Effector CD4-positive, alpha-beta T cell (primary cell): ENCODE measurements around the gene MED27.

Source experiments
- DNase-seq: peaks from one replicate; pipeline ENCODE4 v3.0.0-alpha.2; 2020

The MED27 gene

DNA sequence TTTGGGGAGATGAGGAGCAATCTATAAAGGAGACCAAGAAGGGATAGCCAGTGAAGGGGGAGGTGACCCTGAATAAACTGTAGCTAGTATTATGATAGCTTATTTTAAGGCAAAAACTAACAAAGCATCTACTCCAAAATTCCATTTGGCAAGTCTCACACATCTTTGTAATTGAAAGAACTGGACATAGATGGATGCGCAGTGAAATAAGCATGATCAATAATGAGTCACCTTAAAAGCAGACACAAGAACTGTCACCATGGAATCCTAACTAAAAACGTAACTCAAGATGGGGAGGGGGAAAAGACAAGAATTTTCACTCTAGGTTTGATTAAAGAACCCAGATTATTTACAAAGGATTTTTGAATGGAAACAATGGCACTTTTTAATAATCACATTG is 164.5 kb downstream of the MED27 start:
- DNase-seq = no peak

DNA sequence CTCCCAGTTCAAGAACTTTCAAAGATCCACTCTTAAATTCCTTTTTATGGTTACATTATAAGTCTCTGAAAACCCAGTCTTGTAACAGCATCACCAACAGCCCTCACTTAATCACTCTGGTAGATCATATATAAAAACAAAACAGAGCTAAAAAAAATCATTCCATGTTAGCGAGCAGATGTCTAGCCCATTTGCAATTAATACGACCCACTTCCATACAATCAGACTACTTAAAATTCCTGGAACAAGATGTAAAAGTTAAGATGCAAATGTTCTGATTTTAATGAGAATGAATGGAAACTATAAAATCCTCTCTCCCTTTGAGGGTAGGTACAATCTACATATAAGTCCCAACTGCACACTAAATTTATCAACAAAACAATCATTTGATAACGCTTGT is 167.0 kb downstream of the MED27 start:
- DNase-seq = no peak

DNA sequence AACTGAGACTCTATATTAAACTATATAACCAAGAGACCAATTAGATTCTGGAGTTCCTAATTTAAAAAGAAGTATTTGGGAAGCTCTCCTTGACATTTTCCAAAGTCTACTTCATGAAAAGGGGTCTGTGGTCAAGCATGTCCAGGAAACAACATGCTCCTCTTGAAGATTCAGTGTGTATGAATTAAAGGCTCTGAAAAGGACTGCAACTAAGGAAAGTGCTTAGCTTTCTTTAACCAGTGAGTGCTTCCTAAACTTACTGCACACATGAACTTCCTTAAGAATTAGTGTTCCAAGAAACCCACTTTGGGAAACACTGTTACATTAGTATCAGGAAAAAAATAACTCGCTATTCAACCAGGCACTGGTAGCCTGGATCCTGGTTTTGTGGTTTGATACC is 167.6 kb downstream of the MED27 start:
- DNase-seq = no peak

DNA sequence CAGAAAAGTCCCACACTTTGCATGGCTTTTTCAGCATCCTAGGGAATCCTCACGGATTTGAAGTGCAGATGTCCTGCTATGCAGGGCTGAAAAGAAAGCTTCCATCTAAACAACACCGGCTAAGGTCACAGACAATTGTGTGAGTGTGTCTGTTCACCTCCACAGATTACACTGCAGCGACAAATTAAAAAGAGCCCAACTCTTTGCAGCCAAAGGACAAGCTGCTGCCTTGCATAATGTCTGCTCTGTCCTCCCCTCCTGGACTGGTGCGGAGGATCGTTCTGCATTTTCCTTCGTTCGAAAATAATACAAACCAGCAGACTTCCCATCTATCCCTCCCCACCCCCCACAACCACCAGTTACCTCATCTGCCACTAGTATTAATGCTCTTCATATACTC is 169.1 kb downstream of the MED27 start:
- DNase-seq = no peak

DNA sequence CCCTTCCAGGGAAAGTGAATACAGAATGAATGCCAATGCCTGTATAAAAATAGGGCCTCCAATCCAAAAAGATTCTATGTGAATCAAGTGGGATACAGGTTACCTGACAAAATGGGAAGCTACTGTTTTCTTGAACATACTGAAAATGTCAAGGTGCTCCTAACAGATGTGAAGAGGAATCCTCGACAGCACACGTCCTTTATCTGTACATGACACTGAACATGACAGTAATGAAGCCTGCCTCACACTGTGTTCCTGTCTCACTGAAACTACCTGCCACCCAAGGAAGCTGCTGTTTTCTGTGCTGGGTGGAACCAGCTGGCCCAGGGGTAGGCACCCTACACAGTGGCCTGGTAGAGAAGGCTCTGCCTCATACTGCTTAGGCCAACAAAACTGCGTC is 174.5 kb downstream of the MED27 start:
- no peak for DNase-seq

DNA sequence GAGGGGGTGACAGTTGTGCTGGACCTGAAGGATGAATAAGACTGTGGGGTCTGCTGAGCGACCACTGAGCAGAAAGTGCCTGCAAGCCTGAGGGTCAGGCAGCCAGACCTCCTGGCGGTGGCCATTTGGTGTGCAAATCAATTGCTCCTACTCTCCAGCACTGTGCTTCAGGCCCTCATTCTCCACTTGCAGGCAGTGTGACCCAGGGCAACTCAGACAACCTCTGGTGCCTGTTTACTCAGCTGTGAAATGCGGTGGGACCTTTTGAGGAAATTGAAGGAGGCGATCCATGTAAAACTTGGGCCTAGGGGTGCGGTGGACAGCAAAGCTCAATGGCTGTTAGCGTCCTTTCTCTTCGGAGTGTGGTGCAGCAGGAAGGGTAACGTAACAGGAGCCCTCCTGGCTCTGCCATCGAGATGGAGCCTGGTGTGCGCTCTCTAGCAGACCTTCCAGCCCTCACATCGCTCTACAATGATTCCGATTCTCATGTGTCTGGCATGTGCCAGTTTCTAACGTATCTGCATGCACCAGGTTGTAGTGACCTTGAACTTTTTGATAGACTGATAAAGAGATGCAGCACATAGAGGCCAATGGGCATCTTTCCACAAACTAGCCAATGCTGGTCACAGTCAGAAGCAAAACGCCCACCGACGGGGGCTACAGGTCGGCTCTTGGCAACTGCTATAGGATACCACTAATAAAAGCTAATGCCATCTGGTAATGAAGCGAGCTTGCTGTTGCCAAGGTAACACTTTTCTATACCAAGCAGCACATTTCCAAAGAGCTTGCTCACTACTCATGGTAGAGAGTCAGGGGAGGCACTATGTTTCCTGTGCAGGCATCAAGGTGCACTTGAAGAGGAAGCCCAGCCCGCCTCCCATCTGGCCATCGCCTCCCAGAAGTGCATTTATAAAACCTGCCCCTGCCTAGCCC is 180.1 kb downstream of the MED27 start:
- DNase-seq = no peak

DNA sequence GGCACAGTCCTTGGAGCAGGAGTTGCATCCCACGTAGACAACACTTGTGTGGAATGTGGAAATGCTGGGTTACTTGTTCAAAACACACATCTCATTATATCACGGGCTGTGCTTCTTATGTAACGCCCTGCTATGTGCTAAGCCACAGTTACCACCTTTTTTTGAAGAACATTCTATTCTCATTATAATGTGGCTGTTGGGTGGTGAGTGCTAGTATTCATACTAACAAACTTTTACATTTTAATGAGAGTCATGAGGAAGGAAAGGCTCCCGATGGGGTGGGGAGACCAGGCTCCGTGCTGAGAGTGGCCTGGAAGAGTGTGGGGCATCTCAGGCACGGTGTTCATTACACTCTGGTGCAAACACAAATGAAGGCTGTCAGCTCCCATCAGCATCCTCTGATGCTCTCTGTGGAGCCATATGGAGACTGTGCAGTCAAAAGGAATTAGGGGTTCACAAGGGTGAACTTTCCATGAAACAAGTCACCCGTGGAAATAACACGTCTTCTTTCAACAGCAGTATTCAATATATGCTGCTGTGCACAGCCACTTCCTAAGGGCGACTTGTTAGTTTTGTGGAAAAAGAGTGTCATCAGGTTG is 186.7 kb downstream of the MED27 start:
- no peak for DNase-seq

DNA sequence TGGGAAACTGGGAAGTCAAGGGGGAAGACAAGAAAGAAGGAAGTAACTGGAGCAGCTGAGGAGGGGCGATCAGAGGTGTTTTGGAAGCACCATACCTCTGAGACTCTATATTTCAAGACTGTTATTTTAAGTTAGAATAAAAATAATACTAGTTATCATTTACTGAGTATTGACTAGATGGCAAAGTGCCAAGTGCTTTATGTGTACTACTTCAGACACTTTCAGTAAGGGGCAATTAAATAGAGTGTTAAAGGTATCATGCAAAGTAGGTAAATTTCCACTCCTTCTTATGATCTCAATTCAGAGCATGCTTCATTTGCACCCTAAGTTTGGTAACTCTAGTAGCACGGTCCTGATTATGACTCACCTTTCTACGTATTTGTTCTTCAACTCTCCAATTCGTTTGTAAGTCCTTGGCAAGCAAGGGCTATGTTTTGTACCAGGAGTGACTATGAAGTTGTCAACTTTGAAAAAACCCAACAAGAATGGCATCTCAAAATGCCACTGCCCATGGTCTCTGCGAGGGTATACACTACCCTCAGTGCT is 187.4 kb downstream of the MED27 start:
- no peak for DNase-seq

DNA sequence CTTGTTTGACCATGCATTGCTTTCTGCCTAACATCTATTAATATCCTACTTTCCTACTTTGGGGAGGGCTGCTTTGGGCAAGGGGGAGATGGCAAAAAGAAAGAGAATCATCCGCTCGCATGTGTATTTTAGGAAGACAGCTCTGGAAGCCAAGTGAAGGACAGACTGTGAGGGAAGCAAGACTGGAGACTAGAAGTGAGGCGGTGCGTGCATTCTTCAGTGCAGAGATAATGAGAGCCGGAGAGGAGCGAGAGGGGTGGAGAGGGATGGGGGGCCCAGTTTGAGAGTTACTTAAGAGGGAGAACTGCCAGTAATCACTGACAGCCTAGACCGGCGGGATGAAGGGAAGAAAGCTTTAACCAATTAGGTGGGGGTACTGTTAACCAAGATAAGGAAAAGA is 188.1 kb downstream of the MED27 start:
- DNase-seq = no peak

DNA sequence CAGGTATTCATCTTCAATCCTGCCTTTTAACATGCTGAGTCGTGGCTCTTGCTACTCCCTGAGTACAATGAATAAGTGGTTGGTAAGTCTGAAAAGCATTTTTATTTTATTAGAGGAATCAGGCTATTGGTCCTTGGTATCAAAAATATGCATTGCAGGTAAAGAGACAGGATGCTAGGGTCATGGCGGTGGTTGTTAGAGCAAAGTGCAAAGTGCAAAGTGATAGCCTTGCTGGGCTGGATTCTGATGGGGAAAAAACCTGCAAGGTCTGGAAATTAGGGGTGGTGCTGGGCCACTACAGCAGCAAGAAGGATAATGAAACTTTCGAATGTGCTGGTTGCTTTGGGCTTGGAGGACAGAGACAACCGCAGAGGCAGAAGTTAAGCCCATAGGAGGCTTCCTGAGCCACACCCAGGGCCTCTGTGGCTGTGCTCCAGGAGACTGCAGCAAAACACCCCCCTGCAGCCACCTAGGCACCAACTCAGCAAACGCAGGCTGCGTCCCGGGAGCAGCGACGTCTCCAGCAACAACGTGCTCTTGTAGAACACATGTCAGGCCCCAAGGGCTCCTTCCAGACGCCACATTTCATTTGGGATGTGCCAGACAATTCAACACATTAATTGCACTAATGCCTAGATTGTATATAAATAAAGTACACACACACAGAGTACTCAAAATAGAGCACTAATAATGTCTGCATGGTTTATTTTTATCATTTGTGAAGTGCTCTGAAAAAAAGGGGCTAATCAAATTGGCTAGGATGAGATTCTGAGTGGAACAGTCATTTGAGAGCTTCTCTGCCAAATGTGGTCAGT is 190.0 kb downstream of the MED27 start:
- DNase-seq = no peak

DNA sequence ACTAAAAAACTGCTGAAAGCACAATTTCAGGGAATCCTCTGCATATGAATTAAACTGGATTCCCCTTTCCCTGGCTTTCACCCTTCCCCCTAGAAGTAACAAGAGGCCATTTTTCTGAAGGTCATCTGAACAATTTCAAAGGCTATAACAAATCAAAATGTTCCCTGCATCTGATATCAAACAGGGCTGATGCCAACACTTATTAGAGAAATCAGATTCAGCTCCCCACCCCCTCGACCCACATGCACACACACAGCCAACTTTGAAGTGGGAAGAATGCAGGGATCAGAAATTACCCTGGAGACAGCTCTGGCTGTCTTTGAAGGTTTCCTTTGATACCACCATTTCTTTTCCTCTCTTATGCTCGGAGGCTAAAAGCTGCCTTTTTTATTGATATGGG is 190.7 kb downstream of the MED27 start:
- no peak for DNase-seq

DNA sequence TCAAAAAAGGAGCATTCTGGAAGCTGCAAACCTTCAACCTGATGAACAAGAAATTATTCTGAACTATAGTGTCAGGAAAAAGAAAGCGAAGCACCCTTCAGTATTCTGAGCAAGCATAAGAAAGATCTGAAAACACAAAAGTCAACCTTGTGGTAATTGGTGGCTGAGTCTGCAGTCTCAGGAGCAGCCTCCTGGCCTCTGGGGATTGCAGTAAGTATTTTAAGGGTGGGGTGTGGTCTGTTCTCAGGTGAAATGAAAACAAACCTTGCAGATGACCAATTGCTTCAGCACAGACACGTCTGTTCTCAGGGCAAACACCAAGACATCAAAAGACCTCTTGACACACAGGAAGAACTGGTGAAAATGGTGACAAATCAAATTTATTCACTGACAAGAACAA is 192.0 kb downstream of the MED27 start:
- no peak for DNase-seq

DNA sequence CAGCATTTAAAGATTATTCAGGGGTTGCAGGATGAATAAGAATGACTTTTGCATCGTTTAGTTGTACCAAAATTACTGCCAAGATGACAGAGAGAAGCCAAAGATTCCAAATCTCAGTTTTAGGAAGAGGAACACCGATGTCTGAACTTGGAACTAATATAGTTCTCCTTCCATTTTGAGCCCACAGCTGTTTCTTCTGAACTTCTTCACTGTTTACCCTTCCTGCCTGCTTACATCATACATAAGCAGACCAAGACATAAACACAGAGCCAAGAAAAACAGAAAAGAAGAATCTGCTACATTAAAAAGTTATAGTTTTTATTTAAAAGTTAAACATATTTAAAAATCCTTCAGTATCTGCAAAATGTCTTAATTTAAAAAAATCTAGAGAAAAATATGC is 192.8 kb downstream of the MED27 start:
- DNase-seq = no peak

DNA sequence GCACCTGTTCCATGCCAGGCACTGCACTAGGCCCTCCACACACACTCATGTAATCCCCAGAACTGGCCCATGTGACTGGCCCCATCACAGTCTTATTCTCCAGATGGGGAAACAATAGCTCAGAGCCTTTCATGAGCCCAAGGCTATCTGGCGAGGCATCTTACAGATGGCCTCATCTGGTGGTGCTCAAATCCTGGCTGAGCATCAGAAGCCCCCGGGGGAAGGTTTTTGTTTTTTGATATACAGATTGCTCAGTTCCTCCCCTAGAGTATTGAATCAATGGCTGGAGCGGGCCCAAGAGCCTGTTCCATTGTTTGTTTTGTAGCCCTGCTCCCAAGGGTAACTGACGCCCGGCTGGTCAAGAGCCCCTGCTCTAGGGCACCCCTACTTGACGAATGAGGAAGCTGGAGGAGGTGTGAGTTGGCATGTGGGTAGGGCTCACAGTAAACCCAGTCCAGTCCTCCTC is 194.5 kb downstream of the MED27 start:
- no peak for DNase-seq

DNA sequence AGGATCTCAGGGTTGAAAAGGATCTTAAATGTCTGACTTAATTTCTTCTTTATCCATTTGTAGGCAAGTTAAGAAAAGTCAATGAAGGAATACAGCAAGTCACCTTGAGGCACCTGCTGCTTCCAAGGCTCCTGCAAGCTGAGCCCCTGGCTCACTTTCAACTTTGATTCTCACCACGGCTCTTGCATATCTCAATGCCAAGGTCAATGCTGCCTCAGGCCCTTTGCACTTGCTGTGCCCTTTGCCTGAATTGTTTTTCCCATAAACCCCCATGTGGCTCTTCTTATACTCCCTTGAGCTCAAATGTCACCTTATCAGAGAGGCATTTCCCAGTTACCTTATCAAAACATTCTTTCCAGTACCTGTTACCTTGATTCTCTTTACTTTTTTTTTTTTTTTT is 195.4 kb downstream of the MED27 start:
- DNase-seq = no peak

DNA sequence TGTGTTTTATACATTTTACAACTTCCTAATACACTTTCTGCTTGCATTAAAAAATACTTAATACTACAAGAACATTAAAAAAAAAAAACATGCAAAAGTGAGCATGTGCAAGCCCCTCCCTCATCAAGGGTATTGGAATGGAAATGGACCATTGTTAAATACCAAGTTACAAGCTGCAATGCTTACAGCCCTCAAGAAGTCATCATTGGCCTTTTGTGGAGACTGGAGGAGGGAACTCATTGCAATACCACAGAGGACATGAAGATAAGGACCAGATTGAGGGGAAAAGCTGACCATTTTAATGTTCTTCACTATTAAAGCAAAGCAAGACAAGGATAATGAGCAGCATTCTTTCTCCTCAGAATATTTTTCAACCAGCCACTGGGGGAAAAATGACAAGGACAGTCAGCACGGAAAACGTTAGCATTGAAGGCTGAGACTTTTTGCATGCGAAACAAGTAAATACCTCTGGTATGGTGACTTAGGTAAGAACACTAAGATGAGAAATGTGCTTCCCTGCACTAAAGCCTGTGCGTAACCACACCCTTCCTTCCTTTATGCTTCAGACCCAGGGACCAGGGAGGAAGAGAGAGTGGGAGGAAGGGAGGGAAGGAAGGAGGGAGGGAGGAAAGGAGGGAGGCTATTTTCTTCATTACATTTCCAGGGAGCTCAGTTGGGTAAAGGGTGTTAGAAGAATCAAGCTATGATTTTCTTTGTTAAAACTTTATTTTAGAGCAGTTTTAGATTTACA is 198.7 kb downstream of the MED27 start:
- DNase-seq = no peak

DNA sequence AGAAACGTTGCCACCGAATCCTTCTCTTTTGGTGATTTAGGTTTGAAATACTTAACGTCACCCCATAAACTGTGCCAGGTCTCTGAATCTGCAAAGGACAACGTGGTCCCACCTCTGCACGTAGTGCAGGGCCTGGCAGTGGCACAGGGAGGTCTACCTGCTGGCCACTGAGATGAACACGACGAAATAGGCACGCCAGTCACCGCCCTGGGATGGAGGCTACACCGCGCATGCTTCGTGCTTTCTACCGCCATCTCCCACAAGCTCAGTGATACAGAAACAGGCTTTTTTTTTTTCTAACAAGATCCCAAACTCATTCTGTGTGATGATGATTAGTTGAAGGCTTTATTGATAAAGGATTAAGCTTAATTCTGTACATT is 199.8 kb downstream of the MED27 start:
- DNase-seq = no peak

DNA sequence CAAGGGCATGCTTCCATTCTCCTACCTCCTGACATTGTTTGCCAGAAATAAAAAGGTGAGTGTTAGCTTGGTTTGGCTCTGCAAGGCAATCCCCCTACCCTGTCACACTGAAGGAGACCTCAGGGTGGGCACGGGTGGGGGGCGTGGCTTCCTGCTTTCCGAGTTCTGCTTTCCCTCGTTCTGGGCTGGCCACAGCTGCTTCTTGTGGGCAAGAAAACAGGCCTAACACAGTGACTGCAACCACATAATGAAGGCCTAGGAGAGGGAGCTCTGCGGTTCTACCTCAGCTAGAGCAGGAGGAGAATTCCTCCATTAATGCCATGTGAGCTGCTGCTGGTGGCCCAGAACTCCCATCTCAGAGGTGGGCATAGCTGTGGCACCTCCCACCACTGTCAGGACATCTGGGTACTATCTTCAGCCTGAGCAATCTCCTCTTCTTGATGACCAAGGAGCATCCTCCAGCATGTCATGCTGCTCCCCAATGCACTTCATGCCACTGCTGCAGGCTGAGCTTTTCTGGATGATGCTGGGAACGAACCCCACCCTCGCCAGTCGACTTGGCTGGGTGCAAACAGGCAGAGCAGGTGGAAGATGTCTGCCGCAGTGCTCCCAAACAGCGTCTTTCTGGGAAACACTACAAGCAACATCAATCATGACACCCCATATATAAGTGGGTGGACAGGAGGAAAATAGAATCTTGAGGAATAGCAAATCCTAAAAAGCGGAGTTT is 200.3 kb downstream of the MED27 start:
- no peak for DNase-seq

DNA sequence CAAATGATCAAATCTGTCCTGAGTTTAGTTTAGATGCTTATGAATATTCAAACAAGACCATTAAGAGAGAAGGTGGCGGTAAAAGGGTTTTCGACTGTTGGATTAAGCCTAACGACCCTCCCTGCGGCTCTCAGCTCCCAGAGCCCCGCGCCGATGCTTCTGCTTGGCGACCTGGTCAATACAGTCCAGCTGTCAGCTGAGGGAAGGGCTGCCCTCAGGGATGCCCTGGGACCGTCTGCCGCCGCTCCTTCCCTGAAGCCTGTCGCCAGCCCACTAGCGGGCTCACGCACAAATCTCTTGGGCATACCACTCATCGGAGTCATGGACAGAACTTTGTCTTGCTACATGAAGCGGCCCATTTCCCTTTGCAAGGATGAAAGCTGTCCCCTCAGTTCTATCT is 203.2 kb downstream of the MED27 start:
- no peak for DNase-seq

DNA sequence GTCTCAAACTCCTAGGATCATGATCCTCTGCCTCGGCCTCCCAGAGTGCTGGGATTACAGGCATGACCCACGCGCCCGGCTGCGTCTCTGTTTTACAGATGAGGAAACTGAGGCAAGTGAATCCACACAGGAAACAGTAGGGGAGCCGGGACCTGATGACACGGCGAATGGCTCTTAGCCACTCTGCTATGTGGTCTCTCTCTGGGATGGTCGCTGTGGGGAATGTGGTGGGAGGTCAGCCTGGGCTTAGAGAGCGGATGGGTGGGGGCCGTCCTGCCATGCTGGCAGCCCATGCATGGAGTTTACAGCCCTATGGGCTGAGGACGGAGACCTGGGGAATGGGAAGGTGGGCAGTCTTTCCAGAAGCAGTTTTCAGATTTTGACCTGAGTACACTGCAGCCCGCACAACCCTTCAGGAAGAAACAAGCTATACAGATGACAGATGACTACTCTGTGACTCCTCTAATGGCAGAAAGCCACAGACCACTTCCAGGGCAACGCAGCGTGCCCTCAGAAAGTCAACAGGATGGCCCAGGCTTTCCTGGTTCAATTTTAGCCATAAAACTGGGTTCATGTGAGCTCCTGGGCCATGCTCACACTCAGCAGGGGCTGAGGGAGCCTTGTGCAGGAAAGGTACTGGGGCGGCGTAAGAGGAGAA is 203.7 kb downstream of the MED27 start:
- no peak for DNase-seq
